NCI-H510A treated with DMSO at 0.1 percent for 48 hours (cell line): ENCODE measurements around the gene COLEC12.

ENCODE experiments used
- DNase-seq: peaks from one replicate; lab custom pipeline; 2025; lab: John Stamatoyannopoulos, UW

Gene COLEC12

GRCh38 chr18:273525-273924, 227.0 kb downstream of the COLEC12 start:
- no peak for DNase-seq

- DNase-seq: no peak
Observed at GRCh38 chr18:272650-273049, 227.9 kb downstream of the COLEC12 start.

- DNase-seq: no peak
Observed at GRCh38 chr18:269480-270095, 230.9 kb downstream of the COLEC12 start.

GRCh38 chr18:267688-268552, 232.6 kb downstream of the COLEC12 start, which contains the start of gene THOC1:
Gene THOC1 (minus strand): TSS chr18:268047. CDS start chr18:268019, 28 bp downstream.
- DNase-seq: peak; percentile 87

GRCh38 chr18:267380-267687, 233.2 kb downstream of the COLEC12 start:
- peak; percentile 54 for DNase-seq
